Measurements from ENCODE around the gene OR5B12. TPM values are rescaled to one million over a fixed set of nuclear protein-coding genes. Genes with fewer than 3 reads are reported as not detected.
"Not testable (repeated sequence)": the region's sequence is repeated elsewhere in the genome, so short reads cannot be mapped to it uniquely, and the experiment has no call there.

The OR5B12 gene
- total RNA-seq, 2 experiments from 2014 or later = not detected

DNA sequence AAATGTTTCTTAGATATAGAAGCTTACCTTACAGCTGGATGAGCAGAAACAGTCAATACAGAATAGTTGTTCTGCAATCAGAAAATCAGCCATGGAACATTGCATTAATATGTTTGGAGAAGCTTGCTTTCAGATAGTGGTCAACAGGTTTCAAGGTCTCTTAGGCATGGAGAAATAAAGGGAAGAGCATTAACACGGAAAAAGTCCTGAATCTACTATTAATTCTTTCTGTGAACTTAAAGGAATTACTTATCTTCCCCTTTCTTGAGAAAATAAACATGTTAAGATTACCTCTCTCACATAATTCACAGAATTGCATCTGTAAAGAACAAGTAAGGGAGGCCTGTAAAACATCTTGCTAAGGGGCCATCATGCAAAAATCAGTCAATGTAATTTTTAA lies 35.3 kb downstream of the OR5B12 start, which contains the start of gene OR5B3:
Gene OR5B3 (minus strand): TSS at position 101 of the 400 bp plus-strand sequence. CDS start 3,465 bp downstream, outside the sequence.
- no peak within 1 kb of the TSS for H3K27ac Mint-ChIP-seq
- H3K4me1 Mint-ChIP-seq = no peaks in the 10 kb centered on the region
- peaks cover 1% of the 10 kb centered on the region for H3K36me3 Mint-ChIP-seq
- H3K4me3 Mint-ChIP-seq = no peak within 1 kb of the TSS
- H3K9me3 Mint-ChIP-seq (ENCODE audit: low read depth) = peaks cover 11% of the 10 kb centered on the region
- CTCF ChIA-PET = no interaction called here
- H3K27me3 Mint-ChIP-seq = peaks cover 3% of the 10 kb centered on the region
- DNase-seq (no peak), ATAC-seq (no peak)

DNA sequence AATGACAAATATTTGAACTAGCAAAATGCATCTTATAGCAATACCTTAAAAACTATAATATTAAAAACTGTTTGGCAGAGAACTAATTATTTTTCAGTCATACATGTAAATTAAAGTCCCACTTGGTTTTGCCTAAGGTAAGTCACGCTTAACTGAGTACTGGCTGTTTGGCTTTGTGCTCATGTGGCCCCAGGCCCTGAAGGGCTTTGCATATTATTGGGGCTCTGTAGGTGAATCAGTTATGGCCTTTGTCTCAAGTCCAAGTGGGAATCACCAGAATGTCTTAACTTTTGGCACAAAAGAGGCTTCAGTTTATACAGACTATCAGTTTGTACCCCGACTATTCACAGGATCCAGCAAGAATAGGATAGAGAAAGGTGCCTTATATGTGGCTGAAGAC lies 42.4 kb downstream of the OR5B12 start:
- DNase-seq; H3K27me3 Mint-ChIP-seq; H3K36me3 Mint-ChIP-seq; ATAC-seq; H3K4me1 Mint-ChIP-seq; CTCF ChIA-PET; H3K9me3 Mint-ChIP-seq (ENCODE audit: low read depth); H3K27ac Mint-ChIP-seq; H3K4me3 Mint-ChIP-seq: not testable (repeated sequence)

DNA sequence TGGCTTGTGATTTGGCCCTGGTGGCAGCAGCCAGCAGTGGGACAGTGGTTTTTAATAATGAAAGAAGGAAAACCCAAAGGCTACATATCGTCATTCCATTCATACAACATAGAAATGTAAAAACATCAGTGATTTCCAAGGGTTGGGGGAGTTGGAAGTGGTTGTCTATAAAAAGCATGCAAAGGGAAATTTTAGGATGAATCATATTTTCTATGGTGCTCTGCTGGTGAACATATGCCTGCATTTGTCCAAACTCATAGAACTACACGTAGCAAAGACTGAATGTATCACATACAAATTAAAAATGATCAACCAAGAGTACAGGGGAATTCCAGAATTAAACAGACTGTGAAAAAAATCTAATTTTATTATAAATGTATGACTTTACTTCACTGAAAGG lies 46.5 kb downstream of the OR5B12 start:
- H3K36me3 Mint-ChIP-seq = no peaks in the 10 kb centered on the region
- ATAC-seq (no peak), DNase-seq (no peak)
- no peaks in the 10 kb centered on the region for H3K4me1 Mint-ChIP-seq
- CTCF ChIA-PET = no interaction called here
- H3K9me3 Mint-ChIP-seq (ENCODE audit: low read depth) = peaks cover 10% of the 10 kb centered on the region
- no peak overlapping the region for H3K4me3 Mint-ChIP-seq
- no peaks in the 10 kb centered on the region for H3K27me3 Mint-ChIP-seq
- H3K27ac Mint-ChIP-seq = no peak overlapping the region

DNA sequence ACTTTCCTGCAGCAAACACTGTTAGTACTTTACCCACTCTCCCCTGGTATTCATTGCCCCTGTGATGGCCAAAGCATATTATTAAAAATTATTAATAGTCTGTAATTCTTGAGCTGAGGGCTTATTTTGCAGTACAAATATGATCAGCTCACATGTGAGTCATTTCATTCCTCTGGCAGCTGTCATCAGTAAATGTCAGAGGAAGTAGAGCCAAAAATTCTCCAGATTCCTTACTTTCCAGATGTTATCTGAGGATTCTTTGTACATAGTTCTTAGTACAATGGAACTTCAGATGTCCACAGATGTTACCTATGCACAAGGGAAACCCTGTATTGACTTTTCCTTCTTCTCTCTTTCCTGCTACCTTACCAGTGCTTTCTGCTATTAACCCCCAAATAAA lies 47.8 kb downstream of the OR5B12 start:
- CTCF ChIA-PET = no interaction called here
- no peak overlapping the region for H3K27ac Mint-ChIP-seq
- no peaks in the 10 kb centered on the region for H3K4me1 Mint-ChIP-seq

DNA sequence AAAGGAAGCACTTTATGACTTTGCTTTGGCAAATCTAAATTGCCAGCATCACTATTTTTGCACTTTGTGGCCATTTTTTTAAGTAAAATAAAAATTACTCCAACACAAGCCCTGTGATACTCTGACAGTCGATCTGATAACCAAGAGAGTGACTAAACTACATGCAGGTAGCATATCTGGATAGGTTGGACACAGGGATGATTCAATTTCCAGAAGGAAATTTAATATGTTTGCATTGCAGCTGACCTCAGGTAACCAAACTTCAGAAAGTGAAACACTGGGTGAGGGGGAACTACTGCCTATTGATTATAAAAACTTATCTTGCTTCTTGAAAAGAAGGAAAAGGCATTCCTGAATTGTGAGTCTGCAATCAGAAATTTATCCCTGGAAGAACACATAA lies 49.3 kb downstream of the OR5B12 start:
- no peak for DNase-seq
- H3K27me3 Mint-ChIP-seq = no peaks in the 10 kb centered on the region
- CTCF ChIA-PET = no interaction called here
- no peak overlapping the region for H3K27ac Mint-ChIP-seq
- H3K4me1 Mint-ChIP-seq = no peaks in the 10 kb centered on the region
- ATAC-seq = no peak
- H3K36me3 Mint-ChIP-seq = no peaks in the 10 kb centered on the region
- peaks cover 10% of the 10 kb centered on the region for H3K9me3 Mint-ChIP-seq (ENCODE audit: low read depth)
- H3K4me3 Mint-ChIP-seq = no peak overlapping the region

More for the DNA sequence above, 47.8 kb downstream of the OR5B12 start:
- Mint-ChIP-seq H3K9me3 (ENCODE audit: low read depth) (peaks cover 10% of the 10 kb centered on the region), H3K4me3 (no peak overlapping the region), H3K36me3 (no peaks in the 10 kb centered on the region), H3K27me3 (no peaks in the 10 kb centered on the region)
- no peak for DNase-seq
- ATAC-seq = no peak

DNA sequence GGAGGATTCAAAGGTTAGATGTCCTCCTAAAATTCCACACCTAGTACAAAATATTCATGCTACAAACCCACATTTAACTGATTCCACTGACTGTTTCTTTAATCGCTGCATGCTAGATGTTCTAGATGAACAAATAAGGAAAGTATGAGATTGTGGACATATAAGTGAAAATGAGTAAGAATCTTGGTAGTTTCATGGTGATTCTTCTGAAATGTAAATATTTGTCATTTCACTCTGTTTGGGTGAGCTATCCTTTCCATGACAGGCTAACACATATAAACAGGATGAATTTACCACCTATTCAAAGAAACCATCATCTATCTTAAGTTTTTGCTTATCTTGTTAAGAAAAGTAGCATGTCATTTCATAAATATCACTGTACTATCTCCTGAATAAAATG lies 50.2 kb downstream of the OR5B12 start:
- no peaks in the 10 kb centered on the region for H3K36me3 Mint-ChIP-seq
- no peak overlapping the region for H3K27ac Mint-ChIP-seq
- ATAC-seq (no peak), DNase-seq (no peak)
- CTCF ChIA-PET = no interaction called here
- H3K27me3 Mint-ChIP-seq = no peaks in the 10 kb centered on the region
- H3K4me3 Mint-ChIP-seq = no peak overlapping the region
- H3K9me3 Mint-ChIP-seq (ENCODE audit: low read depth) = peaks cover 10% of the 10 kb centered on the region
- no peaks in the 10 kb centered on the region for H3K4me1 Mint-ChIP-seq

DNA sequence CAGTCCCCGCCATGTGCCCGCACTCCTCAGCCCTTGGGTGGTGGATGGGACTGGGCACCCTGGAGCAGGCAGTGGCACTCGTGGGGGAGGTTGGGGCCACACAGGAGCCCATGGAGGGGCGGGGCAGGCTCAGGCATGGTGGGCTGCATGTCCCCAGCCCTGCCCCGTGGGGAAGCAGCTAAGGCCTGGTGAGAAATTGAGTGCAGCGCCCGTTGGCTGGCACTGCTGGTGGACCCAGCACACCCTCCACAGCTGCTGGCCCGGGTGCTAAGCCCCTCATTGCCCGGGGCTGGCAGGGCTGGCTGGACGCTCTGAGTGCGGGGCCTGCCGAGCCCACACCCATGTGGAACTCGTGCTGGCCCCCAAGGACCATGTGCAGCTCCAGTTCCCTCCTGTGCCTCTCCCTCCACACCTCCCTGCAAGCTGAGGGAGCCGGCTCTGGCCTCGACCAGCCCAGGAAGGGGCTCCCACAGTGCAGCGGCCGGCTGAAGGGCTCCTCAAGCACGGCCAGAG lies 51.4 kb downstream of the OR5B12 start:
- CTCF ChIA-PET = no interaction called here
- ATAC-seq (no peak), DNase-seq (no peak)
- Mint-ChIP-seq H3K36me3 (no peaks in the 10 kb centered on the region), H3K4me1 (no peaks in the 10 kb centered on the region), H3K9me3 (ENCODE audit: low read depth) (peaks cover 10% of the 10 kb centered on the region), H3K4me3 (no peak overlapping the region), H3K27me3 (no peaks in the 10 kb centered on the region), H3K27ac (no peak overlapping the region)

Other genes with a start within 250 kb of the OR5B12 start
- gene OR1S2, start 238.1 kb downstream of the OR5B12 start, total RNA-seq = not detected
- not detected for gene OR1S1, start 229.5 kb downstream of the OR5B12 start, total RNA-seq
- gene OR10Q1, start 213.3 kb downstream of the OR5B12 start, total RNA-seq = not detected
- not detected for gene OR10W1, start 174.0 kb downstream of the OR5B12 start, total RNA-seq
- not detected for gene OR5B17, start 83.2 kb downstream of the OR5B12 start, total RNA-seq
- not detected for gene OR5B3, start 35.4 kb downstream of the OR5B12 start, total RNA-seq
- not detected for gene OR5B2, start 14.1 kb downstream of the OR5B12 start, total RNA-seq
- under 1 TPM; 0.44 to 0.96 TPM for gene OR5B21, start 65.9 kb upstream of the OR5B12 start, total RNA-seq
- gene LPXN, start 133.6 kb upstream of the OR5B12 start, total RNA-seq = 100 to 1,000 TPM; 141 to 225 TPM
- 10 to 100 TPM; 54.8 to 69.7 TPM for gene ZFP91, start 136.8 kb upstream of the OR5B12 start, total RNA-seq
- 1 to 10 TPM; 3.4 to 3.5 TPM for gene CNTF, start 180.4 kb upstream of the OR5B12 start, total RNA-seq

Data from activated CD8-positive, alpha-beta memory T cell treated with anti-CD3 and anti-CD28 coated beads, Interleukin-2, amount 10 ng/mL, durations not matched to agents 7 days and 5 days (primary cell).